ENCODE results near the gene FLT1.

FLT1 gene

DNA sequence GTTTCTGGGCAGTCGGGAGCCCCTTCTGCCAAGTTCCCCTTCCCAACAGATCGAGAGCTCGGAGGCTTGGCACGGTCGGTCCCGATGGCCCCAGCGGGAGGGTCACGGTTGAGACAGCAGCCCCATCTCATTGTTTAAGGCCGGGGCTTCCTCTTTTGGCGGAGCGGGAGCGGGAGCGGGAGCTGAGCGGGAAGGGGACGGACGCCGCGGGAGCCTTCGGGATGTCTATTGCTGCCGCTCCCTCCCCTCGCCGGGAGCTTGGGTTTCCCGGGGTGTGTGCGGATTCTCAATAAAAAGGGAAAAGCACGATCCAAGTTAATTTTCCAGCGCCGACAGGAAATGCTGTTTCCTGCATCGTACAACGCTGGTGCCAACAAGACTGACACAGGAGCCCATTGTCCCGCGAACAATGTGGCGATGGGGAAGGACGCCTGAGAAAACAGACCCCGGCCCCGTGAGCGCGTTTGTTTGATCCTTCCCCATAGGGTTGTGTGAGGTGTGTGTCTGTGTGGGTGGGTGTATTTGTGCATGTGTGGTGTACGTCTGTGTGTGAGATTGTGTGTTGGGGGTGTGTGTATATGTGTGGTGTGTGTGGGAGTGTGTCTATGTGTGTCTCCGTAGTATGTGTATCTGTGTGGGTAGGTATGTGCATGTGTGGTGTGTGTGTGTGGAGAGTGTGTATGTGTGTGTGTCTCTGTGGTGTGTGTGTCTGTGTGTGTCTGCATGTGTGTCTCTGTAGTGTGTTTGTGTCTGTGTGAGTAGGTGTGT is 36.3 kb upstream of the FLT1 start (continued):
- TF ChIP-seq, protein P1, sequence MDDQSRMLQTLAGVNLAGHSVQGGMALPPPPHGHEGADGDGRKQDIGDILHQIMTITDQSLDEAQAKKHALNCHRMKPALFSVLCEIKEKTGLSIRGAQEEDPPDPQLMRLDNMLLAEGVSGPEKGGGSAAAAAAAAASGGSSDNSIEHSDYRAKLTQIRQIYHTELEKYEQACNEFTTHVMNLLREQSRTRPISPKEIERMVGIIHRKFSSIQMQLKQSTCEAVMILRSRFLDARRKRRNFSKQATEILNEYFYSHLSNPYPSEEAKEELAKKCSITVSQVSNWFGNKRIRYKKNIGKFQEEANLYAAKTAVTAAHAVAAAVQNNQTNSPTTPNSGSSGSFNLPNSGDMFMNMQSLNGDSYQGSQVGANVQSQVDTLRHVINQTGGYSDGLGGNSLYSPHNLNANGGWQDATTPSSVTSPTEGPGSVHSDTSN (CRISPR knock-in tag; IDR thresholded peaks at IDR 0.05) = no peak
- TF ChIP-seq, protein P2, sequence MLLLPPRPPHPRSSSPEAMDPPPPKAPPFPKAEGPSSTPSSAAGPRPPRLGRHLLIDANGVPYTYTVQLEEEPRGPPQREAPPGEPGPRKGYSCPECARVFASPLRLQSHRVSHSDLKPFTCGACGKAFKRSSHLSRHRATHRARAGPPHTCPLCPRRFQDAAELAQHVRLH (tag by site-specific recombination; IDR thresholded peaks at IDR 0.05) = no peak
- TF ChIP-seq ZNF626 (tag by site-specific recombination; IDR thresholded peaks at IDR 0.05) = no peak
- TF ChIP-seq ZNF214 (tag by site-specific recombination; IDR thresholded peaks at IDR 0.05; ENCODE audit: borderline replicate concordance) = no peak
- TF ChIP-seq ZNF776 (tag by site-specific recombination; IDR thresholded peaks at IDR 0.05; ENCODE audit: borderline replicate concordance) = no peak
- TF ChIP-seq ZNF555 (tag by site-specific recombination; conservative IDR thresholded peaks at IDR 0.05) = no peak
- TF ChIP-seq, protein P3, sequence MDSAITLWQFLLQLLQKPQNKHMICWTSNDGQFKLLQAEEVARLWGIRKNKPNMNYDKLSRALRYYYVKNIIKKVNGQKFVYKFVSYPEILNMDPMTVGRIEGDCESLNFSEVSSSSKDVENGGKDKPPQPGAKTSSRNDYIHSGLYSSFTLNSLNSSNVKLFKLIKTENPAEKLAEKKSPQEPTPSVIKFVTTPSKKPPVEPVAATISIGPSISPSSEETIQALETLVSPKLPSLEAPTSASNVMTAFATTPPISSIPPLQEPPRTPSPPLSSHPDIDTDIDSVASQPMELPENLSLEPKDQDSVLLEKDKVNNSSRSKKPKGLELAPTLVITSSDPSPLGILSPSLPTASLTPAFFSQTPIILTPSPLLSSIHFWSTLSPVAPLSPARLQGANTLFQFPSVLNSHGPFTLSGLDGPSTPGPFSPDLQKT (IDR thresholded peaks at IDR 0.05; ENCODE audit: borderline replicate concordance, low read depth, low read length) = no peak
- TF ChIP-seq, protein P4, sequence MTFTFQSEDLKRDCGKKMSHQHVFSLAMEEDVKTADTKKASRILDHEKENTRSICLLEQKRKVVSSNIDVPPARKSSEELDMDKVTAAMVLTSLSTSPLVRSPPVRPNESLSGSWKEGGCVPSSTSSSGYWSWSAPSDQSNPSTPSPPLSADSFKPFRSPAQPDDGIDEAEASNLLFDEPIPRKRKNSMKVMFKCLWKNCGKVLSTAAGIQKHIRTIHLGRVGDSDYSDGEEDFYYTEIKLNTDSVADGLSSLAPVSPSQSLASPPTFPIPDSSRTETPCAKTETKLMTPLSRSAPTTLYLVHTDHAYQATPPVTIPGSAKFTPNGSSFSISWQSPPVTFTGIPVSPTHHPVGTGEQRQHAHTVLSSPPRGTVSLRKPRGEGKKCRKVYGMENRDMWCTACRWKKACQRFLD (tag by site-specific recombination; IDR thresholded peaks at IDR 0.05) = no peak
- TF ChIP-seq, protein P5, sequence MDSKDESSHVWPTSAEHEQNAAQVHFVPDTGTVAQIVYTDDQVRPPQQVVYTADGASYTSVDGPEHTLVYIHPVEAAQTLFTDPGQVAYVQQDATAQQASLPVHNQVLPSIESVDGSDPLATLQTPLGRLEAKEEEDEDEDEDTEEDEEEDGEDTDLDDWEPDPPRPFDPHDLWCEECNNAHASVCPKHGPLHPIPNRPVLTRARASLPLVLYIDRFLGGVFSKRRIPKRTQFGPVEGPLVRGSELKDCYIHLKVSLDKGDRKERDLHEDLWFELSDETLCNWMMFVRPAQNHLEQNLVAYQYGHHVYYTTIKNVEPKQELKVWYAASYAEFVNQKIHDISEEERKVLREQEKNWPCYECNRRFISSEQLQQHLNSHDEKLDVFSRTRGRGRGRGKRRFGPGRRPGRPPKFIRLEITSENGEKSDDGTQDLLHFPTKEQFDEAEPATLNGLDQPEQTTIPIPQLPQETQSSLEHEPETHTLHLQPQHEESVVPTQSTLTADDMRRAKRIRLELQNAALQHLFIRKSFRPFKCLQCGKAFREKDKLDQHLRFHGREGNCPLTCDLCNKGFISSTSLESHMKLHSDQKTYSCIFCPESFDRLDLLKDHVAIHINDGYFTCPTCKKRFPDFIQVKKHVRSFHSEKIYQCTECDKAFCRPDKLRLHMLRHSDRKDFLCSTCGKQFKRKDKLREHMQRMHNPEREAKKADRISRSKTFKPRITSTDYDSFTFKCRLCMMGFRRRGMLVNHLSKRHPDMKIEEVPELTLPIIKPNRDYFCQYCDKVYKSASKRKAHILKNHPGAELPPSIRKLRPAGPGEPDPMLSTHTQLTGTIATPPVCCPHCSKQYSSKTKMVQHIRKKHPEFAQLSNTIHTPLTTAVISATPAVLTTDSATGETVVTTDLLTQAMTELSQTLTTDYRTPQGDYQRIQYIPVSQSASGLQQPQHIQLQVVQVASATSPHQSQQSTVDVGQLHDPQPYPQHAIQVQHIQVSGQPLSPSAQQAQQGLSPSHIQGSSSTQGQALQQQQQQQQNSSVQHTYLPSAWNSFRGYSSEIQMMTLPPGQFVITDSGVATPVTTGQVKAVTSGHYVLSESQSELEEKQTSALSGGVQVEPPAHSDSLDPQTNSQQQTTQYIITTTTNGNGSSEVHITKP (tag by site-specific recombination; IDR thresholded peaks at IDR 0.05) = peak; percentile 45; the same call in 1 of the 2 replicates
- TF ChIP-seq, protein P6, sequence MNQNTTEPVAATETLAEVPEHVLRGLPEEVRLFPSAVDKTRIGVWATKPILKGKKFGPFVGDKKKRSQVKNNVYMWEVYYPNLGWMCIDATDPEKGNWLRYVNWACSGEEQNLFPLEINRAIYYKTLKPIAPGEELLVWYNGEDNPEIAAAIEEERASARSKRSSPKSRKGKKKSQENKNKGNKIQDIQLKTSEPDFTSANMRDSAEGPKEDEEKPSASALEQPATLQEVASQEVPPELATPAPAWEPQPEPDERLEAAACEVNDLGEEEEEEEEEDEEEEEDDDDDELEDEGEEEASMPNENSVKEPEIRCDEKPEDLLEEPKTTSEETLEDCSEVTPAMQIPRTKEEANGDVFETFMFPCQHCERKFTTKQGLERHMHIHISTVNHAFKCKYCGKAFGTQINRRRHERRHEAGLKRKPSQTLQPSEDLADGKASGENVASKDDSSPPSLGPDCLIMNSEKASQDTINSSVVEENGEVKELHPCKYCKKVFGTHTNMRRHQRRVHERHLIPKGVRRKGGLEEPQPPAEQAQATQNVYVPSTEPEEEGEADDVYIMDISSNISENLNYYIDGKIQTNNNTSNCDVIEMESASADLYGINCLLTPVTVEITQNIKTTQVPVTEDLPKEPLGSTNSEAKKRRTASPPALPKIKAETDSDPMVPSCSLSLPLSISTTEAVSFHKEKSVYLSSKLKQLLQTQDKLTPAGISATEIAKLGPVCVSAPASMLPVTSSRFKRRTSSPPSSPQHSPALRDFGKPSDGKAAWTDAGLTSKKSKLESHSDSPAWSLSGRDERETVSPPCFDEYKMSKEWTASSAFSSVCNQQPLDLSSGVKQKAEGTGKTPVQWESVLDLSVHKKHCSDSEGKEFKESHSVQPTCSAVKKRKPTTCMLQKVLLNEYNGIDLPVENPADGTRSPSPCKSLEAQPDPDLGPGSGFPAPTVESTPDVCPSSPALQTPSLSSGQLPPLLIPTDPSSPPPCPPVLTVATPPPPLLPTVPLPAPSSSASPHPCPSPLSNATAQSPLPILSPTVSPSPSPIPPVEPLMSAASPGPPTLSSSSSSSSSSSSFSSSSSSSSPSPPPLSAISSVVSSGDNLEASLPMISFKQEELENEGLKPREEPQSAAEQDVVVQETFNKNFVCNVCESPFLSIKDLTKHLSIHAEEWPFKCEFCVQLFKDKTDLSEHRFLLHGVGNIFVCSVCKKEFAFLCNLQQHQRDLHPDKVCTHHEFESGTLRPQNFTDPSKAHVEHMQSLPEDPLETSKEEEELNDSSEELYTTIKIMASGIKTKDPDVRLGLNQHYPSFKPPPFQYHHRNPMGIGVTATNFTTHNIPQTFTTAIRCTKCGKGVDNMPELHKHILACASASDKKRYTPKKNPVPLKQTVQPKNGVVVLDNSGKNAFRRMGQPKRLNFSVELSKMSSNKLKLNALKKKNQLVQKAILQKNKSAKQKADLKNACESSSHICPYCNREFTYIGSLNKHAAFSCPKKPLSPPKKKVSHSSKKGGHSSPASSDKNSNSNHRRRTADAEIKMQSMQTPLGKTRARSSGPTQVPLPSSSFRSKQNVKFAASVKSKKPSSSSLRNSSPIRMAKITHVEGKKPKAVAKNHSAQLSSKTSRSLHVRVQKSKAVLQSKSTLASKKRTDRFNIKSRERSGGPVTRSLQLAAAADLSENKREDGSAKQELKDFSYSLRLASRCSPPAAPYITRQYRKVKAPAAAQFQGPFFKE (tag by site-specific recombination; IDR thresholded peaks at IDR 0.05; ENCODE audit: borderline replicate concordance) = no peak
- no peak for TF ChIP-seq ZNF544 (tag by site-specific recombination; IDR thresholded peaks at IDR 0.05)
- TF ChIP-seq, protein P7, sequence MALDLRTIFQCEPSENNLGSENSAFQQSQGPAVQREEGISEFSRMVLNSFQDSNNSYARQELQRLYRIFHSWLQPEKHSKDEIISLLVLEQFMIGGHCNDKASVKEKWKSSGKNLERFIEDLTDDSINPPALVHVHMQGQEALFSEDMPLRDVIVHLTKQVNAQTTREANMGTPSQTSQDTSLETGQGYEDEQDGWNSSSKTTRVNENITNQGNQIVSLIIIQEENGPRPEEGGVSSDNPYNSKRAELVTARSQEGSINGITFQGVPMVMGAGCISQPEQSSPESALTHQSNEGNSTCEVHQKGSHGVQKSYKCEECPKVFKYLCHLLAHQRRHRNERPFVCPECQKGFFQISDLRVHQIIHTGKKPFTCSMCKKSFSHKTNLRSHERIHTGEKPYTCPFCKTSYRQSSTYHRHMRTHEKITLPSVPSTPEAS (tag by site-specific recombination; IDR thresholded peaks at IDR 0.05) = peak; percentile 94
- no peak for TF ChIP-seq ZNF561 (tag by site-specific recombination; IDR thresholded peaks at IDR 0.05; ENCODE audit: borderline replicate concordance)
- TF ChIP-seq ZNF660 (tag by site-specific recombination; IDR thresholded peaks at IDR 0.05) = no peak
- TF ChIP-seq, protein P8, sequence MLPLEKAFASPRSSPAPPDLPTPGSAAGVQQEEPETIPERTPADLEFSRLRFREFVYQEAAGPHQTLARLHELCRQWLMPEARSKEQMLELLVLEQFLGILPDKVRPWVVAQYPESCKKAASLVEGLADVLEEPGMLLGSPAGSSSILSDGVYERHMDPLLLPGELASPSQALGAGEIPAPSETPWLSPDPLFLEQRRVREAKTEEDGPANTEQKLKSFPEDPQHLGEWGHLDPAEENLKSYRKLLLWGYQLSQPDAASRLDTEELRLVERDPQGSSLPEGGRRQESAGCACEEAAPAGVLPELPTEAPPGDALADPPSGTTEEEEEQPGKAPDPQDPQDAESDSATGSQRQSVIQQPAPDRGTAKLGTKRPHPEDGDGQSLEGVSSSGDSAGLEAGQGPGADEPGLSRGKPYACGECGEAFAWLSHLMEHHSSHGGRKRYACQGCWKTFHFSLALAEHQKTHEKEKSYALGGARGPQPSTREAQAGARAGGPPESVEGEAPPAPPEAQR (tag by site-specific recombination; IDR thresholded peaks at IDR 0.05) = no peak
- peak; percentile 93 for TF ChIP-seq EGR2 (tag by site-specific recombination; IDR thresholded peaks at IDR 0.05; ENCODE audit: low read depth)
- TF ChIP-seq ZNF600 (tag by site-specific recombination; IDR thresholded peaks at IDR 0.05) = no peak
- no peak for TF ChIP-seq ZSCAN16 (tag by site-specific recombination; IDR thresholded peaks at IDR 0.05)
- TF ChIP-seq ZNF23 (tag by site-specific recombination; IDR thresholded peaks at IDR 0.05; ENCODE audit: borderline replicate concordance) = no peak
- TF ChIP-seq ZNF623 (tag by site-specific recombination; IDR thresholded peaks at IDR 0.05) = no peak
- no peak for TF ChIP-seq ZNF596 (tag by site-specific recombination; IDR thresholded peaks at IDR 0.05)
- no peak for TF ChIP-seq ZNF473 (tag by site-specific recombination; IDR thresholded peaks at IDR 0.05)
